Measurements from ENCODE around the gene EHMT1.

GRCh38 chr9:137759649-137760321 is 141.0 kb downstream of the EHMT1 start:
- TF ChIP-seq ZNF44 (CRISPR knock-in tag; IDR thresholded peaks at IDR 0.05): no peak
- TF ChIP-seq IKZF4 (CRISPR knock-in tag; IDR thresholded peaks at IDR 0.05; ENCODE audit: borderline replicate concordance, low read depth, not compliant biosample characterization): no peak

Measured in HepG2 (cell line).